ENCODE results near the gene CRISP1. TPM values are rescaled to one million over a fixed set of nuclear protein-coding genes. Genes with fewer than 3 reads are reported as not detected.

The CRISP1 gene
- total RNA-seq, 2 donors from 2014 or later: not detected

GRCh38 chr6:49833386-49833785, 32.9 kb downstream of the CRISP1 start:
- Histone ChIP-seq H3K27ac (no peak overlapping the region), H3K4me1 (replicated peaks) (no peaks in the 10 kb centered on the region), H3K36me3 (no peaks in the 10 kb centered on the region), H3K9me3 (no peaks in the 10 kb centered on the region), H3K4me3 (no peak overlapping the region), H3K27me3 (replicated peaks; ENCODE audit: insufficient read depth) (no peaks in the 10 kb centered on the region)
- intact Hi-C loops (cut with DNase I): no loop called here
- TF ChIP-seq POLR2A (IDR thresholded peaks at IDR 0.05) (no peak), POLR2AphosphoS5 (IDR thresholded peaks at IDR 0.05) (no peak), CTCF (IDR thresholded peaks at IDR 0.05) (no peak)
- WGBS: 79% methylated on average over 1 of the region's 1 CpG
- no peak for DNase-seq (ENCODE audit: low spot score)

GRCh38 chr6:49826743-49827406, 39.5 kb downstream of the CRISP1 start:
- no peak overlapping the region for H3K4me3 ChIP-seq
- TF ChIP-seq POLR2AphosphoS5 (IDR thresholded peaks at IDR 0.05): no peak
- no peak for TF ChIP-seq POLR2A (IDR thresholded peaks at IDR 0.05)
- H3K9me3 ChIP-seq: no peaks in the 10 kb centered on the region
- no peak for DNase-seq (ENCODE audit: low spot score)
- H3K36me3 ChIP-seq: no peaks in the 10 kb centered on the region
- 68% methylated on average over 5 of the region's 5 CpGs for WGBS
- H3K4me1 ChIP-seq (replicated peaks): no peaks in the 10 kb centered on the region
- H3K27me3 ChIP-seq (replicated peaks; ENCODE audit: insufficient read depth): no peaks in the 10 kb centered on the region
- no peak overlapping the region for H3K27ac ChIP-seq
- intact Hi-C loops (cut with DNase I): no loop called here

- H3K4me1 ChIP-seq (replicated peaks): no peaks in the 10 kb centered on the region
- TF ChIP-seq CTCF (IDR thresholded peaks at IDR 0.05): no peak
- no peak for TF ChIP-seq POLR2AphosphoS5 (IDR thresholded peaks at IDR 0.05)
- no peak for TF ChIP-seq POLR2A (IDR thresholded peaks at IDR 0.05)
- no peak overlapping the region for H3K4me3 ChIP-seq
- WGBS: 61% methylated on average over 2 of the region's 2 CpGs
- H3K36me3 ChIP-seq: no peaks in the 10 kb centered on the region
- no peak overlapping the region for H3K27ac ChIP-seq
- DNase-seq (ENCODE audit: low spot score): no peak
- no peaks in the 10 kb centered on the region for H3K9me3 ChIP-seq
- intact Hi-C loops (cut with DNase I): no loop called here
- H3K27me3 ChIP-seq (replicated peaks; ENCODE audit: insufficient read depth): no peaks in the 10 kb centered on the region
These were observed 51.2 kb downstream of the CRISP1 start for GRCh38 chr6:49815166-49815565.

- intact Hi-C loops (cut with DNase I): no loop called here
- WGBS: 56% methylated on average over 2 of the region's 2 CpGs
- TF ChIP-seq POLR2A (IDR thresholded peaks at IDR 0.05) (no peak), POLR2AphosphoS5 (IDR thresholded peaks at IDR 0.05) (no peak), CTCF (IDR thresholded peaks at IDR 0.05) (no peak)
These were observed 53.1 kb downstream of the CRISP1 start for GRCh38 chr6:49813248-49813647.

GRCh38 chr6:49806145-49806544, 60.2 kb downstream of the CRISP1 start:
- WGBS: 82% methylated on average over 4 of the region's 4 CpGs
- no peak overlapping the region for H3K4me3 ChIP-seq
- H3K27me3 ChIP-seq (replicated peaks; ENCODE audit: insufficient read depth): no peaks in the 10 kb centered on the region
- DNase-seq (ENCODE audit: low spot score): no peak
- TF ChIP-seq POLR2AphosphoS5 (IDR thresholded peaks at IDR 0.05) (no peak), CTCF (IDR thresholded peaks at IDR 0.05) (no peak), POLR2A (IDR thresholded peaks at IDR 0.05) (no peak)
- intact Hi-C loops (cut with DNase I): no loop called here
- no peak overlapping the region for H3K27ac ChIP-seq
- H3K4me1 ChIP-seq (replicated peaks): no peaks in the 10 kb centered on the region
- no peaks in the 10 kb centered on the region for H3K36me3 ChIP-seq
- H3K9me3 ChIP-seq: no peaks in the 10 kb centered on the region

More at GRCh38 chr6:49813248-49813647, 53.1 kb downstream of the CRISP1 start:
- no peaks in the 10 kb centered on the region for H3K4me1 ChIP-seq (replicated peaks)
- H3K27ac ChIP-seq: no peak overlapping the region
- no peak overlapping the region for H3K4me3 ChIP-seq
- H3K9me3 ChIP-seq: no peaks in the 10 kb centered on the region
- no peaks in the 10 kb centered on the region for H3K36me3 ChIP-seq
- no peaks in the 10 kb centered on the region for H3K27me3 ChIP-seq (replicated peaks; ENCODE audit: insufficient read depth)
- no peak for DNase-seq (ENCODE audit: low spot score)
